GM12878 (cell line): Measurements from ENCODE around the gene LASP1NB.

ENCODE experiments used
- ATAC-seq: fragments of 200-7000 bp; cut with Tn5 transposase; 3 replicates; pipeline ENCODE4 v1.9.1; 2020; ENCODE audit warnings: mild to moderate bottlenecking, moderate library complexity
- BruUV-seq: library from RNA; stranded (reverse); fragments of 400-500 nt; replicated peaks from 2 replicates; lab custom pipeline; 2021; lab: Mats Ljungman, UMichigan
- CTCF ChIA-PET: fragments of 300-600 bp; sonication (Branson Sonifier 250); formaldehyde crosslinking; extraction: SDS; loops from one replicate; lab custom pipeline; 2021; ENCODE audit warnings: inconsistent platforms; lab: Yijun Ruan, JAX
- POLR2A ChIA-PET: fragments of 350-600 bp; formaldehyde crosslinking; extraction: SDS; loops from one replicate; lab custom pipeline; 2021; ENCODE audit warnings: inconsistent platforms; lab: Charles Lee
- RAD21 ChIA-PET: fragments of 300-600 bp; sonication (Branson Sonifier 250); formaldehyde crosslinking; loops from one replicate; lab custom pipeline; 2023; ENCODE audit warnings: antibody characterized with exemption; ENCODE audit not compliant: unreplicated experiment; lab: Charles Lee
- SMC1A ChIA-PET: fragments of 300-600 bp; sonication (Branson Sonifier 250); formaldehyde crosslinking; loops from one replicate; lab custom pipeline; 2023; ENCODE audit not compliant: unreplicated experiment, uncharacterized antibody; lab: Charles Lee
- DNase-seq: peaks from one replicate; pipeline ENCODE4 v3.0.0-alpha.2; 2011; ENCODE audit warnings: low read depth, low spot score
- FAIRE-seq: peaks from 3 replicates; lab custom pipeline; 2011; peaks lifted over from hg19 to GRCh38; lab: Jason Lieb, UNC
- H2AFZ ChIP-seq: 2 replicates; pipeline ENCODE4 v1.6.0; 2011; ENCODE audit warnings: low read depth, low read length, control low read depth; ENCODE audit not compliant: control insufficient read depth
- H3K27ac ChIP-seq: 2 replicates; pipeline ENCODE4 v1.5.1; 2011; ENCODE audit warnings: control low read depth; ENCODE audit not compliant: control insufficient read depth, insufficient read depth
- H3K27me3 ChIP-seq, 2 experiments: replicated peaks in 1 of 2; 2 replicates each; pipeline versions ENCODE4 v1.6.0 to v1.6.1; 2011; ENCODE audit warnings: low read length in 1 of 2; ENCODE audit not compliant: control insufficient read depth in 2 of 2, insufficient read depth in 2 of 2
- H3K36me3 ChIP-seq, 2 experiments: 2 replicates each; pipeline ENCODE4 v1.5.1; 2011; ENCODE audit warnings: low read length in 1 of 2; ENCODE audit not compliant: control insufficient read depth in 2 of 2, insufficient read depth in 2 of 2
- H3K4me1 ChIP-seq: 2 replicates; pipeline ENCODE4 v1.6.1; 2011; ENCODE audit warnings: mild to moderate bottlenecking, low read length, moderate library complexity, mixed read lengths; ENCODE audit not compliant: control insufficient read depth, insufficient read depth
- H3K4me2 ChIP-seq: 2 replicates; pipeline ENCODE4 v1.6.0; 2011; ENCODE audit warnings: control low read depth; ENCODE audit not compliant: control insufficient read depth, insufficient read depth
- H3K4me3 ChIP-seq: fragments of 200-600 bp; sonication (generic); 2 replicates; pipeline ENCODE4 v1.5.1; 2016
- H3K79me2 ChIP-seq: 2 replicates; pipeline ENCODE4 v1.6.0; 2011; ENCODE audit warnings: low read length; ENCODE audit not compliant: control insufficient read depth, insufficient read depth
- H3K9ac ChIP-seq: 2 replicates; pipeline ENCODE4 v1.8.0; 2011; ENCODE audit warnings: low read length, control low read depth, mixed read lengths; ENCODE audit not compliant: control insufficient read depth, insufficient read depth
- H3K9me3 ChIP-seq: replicated peaks from 3 replicates; pipeline ENCODE4 v1.5.1; 2011; ENCODE audit warnings: mild to moderate bottlenecking, low read length; ENCODE audit not compliant: control insufficient read depth, insufficient read depth
- H4K20me1 ChIP-seq: 2 replicates; pipeline ENCODE4 v1.6.0; 2011; ENCODE audit not compliant: control insufficient read depth, insufficient read depth
- ASH2L ChIP-seq: fragments of 300-600, 200-600 bp; sonication (generic); IDR thresholded peaks from 2 replicates; pipeline ENCODE4 v1.6.1; 2017; ENCODE audit warnings: low read depth, mild to moderate bottlenecking, borderline replicate concordance
- CUX1 ChIP-seq: IDR thresholded peaks from 2 replicates; pipeline ENCODE4 v1.6.1; 2012; ENCODE audit warnings: improper control_type of control experiment, low read depth, low read length; ENCODE audit not compliant: insufficient replicate concordance
- MXI1 ChIP-seq: fragments of 150-350 bp; IDR thresholded peaks from 2 replicates; pipeline ENCODE4 v1.6.1; 2011; ENCODE audit warnings: low read depth, mild to moderate bottlenecking, inconsistent platforms, low read length, improper control_type of control experiment
- POLR2AphosphoS2 ChIP-seq: IDR thresholded peaks from 2 replicates; pipeline ENCODE4 v1.6.1; 2011; ENCODE audit warnings: low read depth, mild to moderate bottlenecking, low read length, improper control_type of control experiment, moderate library complexity
- ZSCAN29 ChIP-seq: fragments of 450-650 bp; IDR thresholded peaks from 2 replicates; pipeline ENCODE4 v1.6.1; 2017; ENCODE audit warnings: mild to moderate bottlenecking, moderate library complexity
- WGBS: methylation state at CpG from one replicate; pipeline ENCODE4 v1.1.6; 2016; ENCODE audit warnings: low lambda C conversion rate; ENCODE audit not compliant: insufficient replicate concordance, insufficient coverage; ENCODE audit errors: missing lambda C conversion rate; 5-methylcytosine and 5-hydroxymethylcytosine counted together
- in situ Hi-C: fragments of 300-500 bp; cut with MboI; formaldehyde crosslinking; loops from 9 replicates; pipeline ENCODE4 v1.14.3; 2018; ENCODE audit warnings: mixed read lengths
- intact Hi-C: fragments of 100-400 bp; cut with micrococcal nuclease; formaldehyde crosslinking; loops from one replicate; pipeline ENCODE4 v1.14.2; 2022; ENCODE audit not compliant: unreplicated experiment

Gene LASP1NB

GRCh38 chr17:38942696-38943334 is 17.4 kb downstream of the LASP1NB start:
- no peaks in the 10 kb centered on the region for H3K79me2 ChIP-seq
- WGBS: 2% methylated on average over 4 of the region's 4 CpGs
- H2AFZ ChIP-seq: peak overlapping the region; percentile 24
- no peaks in the 10 kb centered on the region for H3K36me3 ChIP-seq
- intact Hi-C loops (no loop called here), in situ Hi-C loops (no loop called here)
- ChIA-PET CTCF (interaction anchor here (0.6 to 2.6 kb wide), 8 partner anchors 19 to 302 kb away, joined by 3 to 8 read pairs (median 4); partner anchors contain the start of gene LASP1NB), SMC1A (interaction anchor here (1.1 to 1.7 kb wide), 5 partner anchors 10 to 72 kb away, joined by 3 to 7 read pairs (median 5); partner anchors contain the start of gene LASP1), POLR2A (interaction anchor here (0.6 kb wide), 1 partner anchor 168 kb away, joined by 3 read pairs; no protein-coding TSS in a partner anchor), RAD21 (interaction anchor here (1.0 to 1.9 kb wide), 3 partner anchors 39 to 72 kb away, joined by 3 to 4 read pairs (median 3); no protein-coding TSS in a partner anchor)
- TF ChIP-seq ASH2L (no peak), MXI1 (no peak), CUX1 (no peak), ZSCAN29 (no peak), POLR2AphosphoS2 (no peak)
- no TSS peak for BruUV-seq
- H3K9me3 ChIP-seq: no peaks in the 10 kb centered on the region
- no peaks in the 10 kb centered on the region for H4K20me1 ChIP-seq
- no peak overlapping the region for H3K4me3 ChIP-seq
- no peak for DNase-seq
- ATAC-seq: peak; percentile 88
- H3K9ac ChIP-seq: no peak overlapping the region
- H3K4me1 ChIP-seq: peaks cover 7% of the 10 kb centered on the region; the same call in 1 of the 2 replicates
- no peak overlapping the region for H3K27ac ChIP-seq
- no peaks in the 10 kb centered on the region for H3K27me3 ChIP-seq
- peak; percentile 84 for FAIRE-seq
- peak overlapping the region; percentile 64 for H3K4me2 ChIP-seq
